Measurements from ENCODE around the gene STX8. TPM values are rescaled to one million over a fixed set of nuclear protein-coding genes. Genes with fewer than 3 reads are reported as not detected.

Gene STX8
- total and polyA plus RNA-seq, 8 donors, result 26.9 to 37.4 (median 32.3) TPM

- Histone ChIP-seq H3K27me3 (no peaks in the 10 kb centered on the region), H3K9me3 (no peaks in the 10 kb centered on the region), H3K4me3 (no peak overlapping the region), H3K36me3 (no peaks in the 10 kb centered on the region), H3K27ac (no peak overlapping the region), H3K4me1 (peaks cover 6 to 14% (median 10%) of the 10 kb centered on the region in 3 donors)
- 67 to 69% methylated on average over 13 of the region's 13 CpGs for WGBS, 2 donors
- FAIRE-seq, result no peak
- intact Hi-C loops (cut with DNase I), result no loop called here
- no peak for ATAC-seq
- TF ChIP-seq CTCF (IDR thresholded peaks at IDR 0.05), result no peak
- DNase-seq, result no peak
Measured at GRCh38 chr17:9363440-9364350, 211.9 kb downstream of the STX8 start.

- peak; percentile 60 to 80 (median 70) for ATAC-seq
Measured at GRCh38 chr17:9361188-9361955, 214.2 kb downstream of the STX8 start.

GRCh38 chr17:9360677-9361081 lies 214.9 kb downstream of the STX8 start:
- ATAC-seq (peak; percentile 74 to 93 (median 84)), DNase-seq (no peak), FAIRE-seq (no peak)
- Histone ChIP-seq H3K4me3 (no peak overlapping the region), H3K4me1 (peaks cover 6 to 14% (median 10%) of the 10 kb centered on the region in 3 donors), H3K27ac (no peak overlapping the region), H3K36me3 (no peaks in the 10 kb centered on the region), H3K27me3 (no peaks in the 10 kb centered on the region), H3K9me3 (no peaks in the 10 kb centered on the region)
- TF ChIP-seq CTCF (IDR thresholded peaks at IDR 0.05), result no peak
- intact Hi-C loops (cut with DNase I), result no loop called here
- WGBS, 2 donors, result 9 to 13% methylated on average over 13 of the region's 13 CpGs

More at GRCh38 chr17:9361188-9361955, 214.2 kb downstream of the STX8 start:
- 55 to 68% methylated on average over 7 of the region's 7 CpGs for WGBS, 2 donors
- no peak for FAIRE-seq
- H3K27ac ChIP-seq, result no peak overlapping the region
- intact Hi-C loops (cut with DNase I), result no loop called here
- TF ChIP-seq CTCF (IDR thresholded peaks at IDR 0.05), result no peak
- H3K27me3 ChIP-seq, result no peaks in the 10 kb centered on the region
- peaks cover 6 to 14% (median 10%) of the 10 kb centered on the region in 3 donors for H3K4me1 ChIP-seq
- no peak for DNase-seq
- no peak overlapping the region for H3K4me3 ChIP-seq
- no peaks in the 10 kb centered on the region for H3K9me3 ChIP-seq
- H3K36me3 ChIP-seq, result no peaks in the 10 kb centered on the region

- no peak overlapping the region for H3K4me3 ChIP-seq
- FAIRE-seq, result no peak
- intact Hi-C loops (cut with DNase I), result no loop called here
Measured at GRCh38 chr17:9356488-9356911, 219.1 kb downstream of the STX8 start.

More at GRCh38 chr17:9356488-9356911, 219.1 kb downstream of the STX8 start:
- H3K9me3 ChIP-seq, result no peaks in the 10 kb centered on the region
- 91 to 96% methylated on average over 3 of the region's 3 CpGs for WGBS, 2 donors
- H3K36me3 ChIP-seq, result no peaks in the 10 kb centered on the region
- H3K27ac ChIP-seq, result no peak overlapping the region
- H3K27me3 ChIP-seq, result no peaks in the 10 kb centered on the region
- H3K4me1 ChIP-seq, result peaks cover 6 to 12% (median 10%) of the 10 kb centered on the region in 3 donors
- ATAC-seq, result peak in 2 of 4 donors; percentile 42 to 45
- TF ChIP-seq CTCF (IDR thresholded peaks at IDR 0.05), result no peak
- DNase-seq, result no peak
